ENCODE data around the gene ARHGAP23.
A peak's percentile ranks its signal among the peaks of the same experiment; 100 is the strongest.
"Not testable (repeated sequence)": the region's sequence is repeated elsewhere in the genome, so short reads cannot be mapped to it uniquely, and the experiment has no call there.

ARHGAP23 gene

DNA sequence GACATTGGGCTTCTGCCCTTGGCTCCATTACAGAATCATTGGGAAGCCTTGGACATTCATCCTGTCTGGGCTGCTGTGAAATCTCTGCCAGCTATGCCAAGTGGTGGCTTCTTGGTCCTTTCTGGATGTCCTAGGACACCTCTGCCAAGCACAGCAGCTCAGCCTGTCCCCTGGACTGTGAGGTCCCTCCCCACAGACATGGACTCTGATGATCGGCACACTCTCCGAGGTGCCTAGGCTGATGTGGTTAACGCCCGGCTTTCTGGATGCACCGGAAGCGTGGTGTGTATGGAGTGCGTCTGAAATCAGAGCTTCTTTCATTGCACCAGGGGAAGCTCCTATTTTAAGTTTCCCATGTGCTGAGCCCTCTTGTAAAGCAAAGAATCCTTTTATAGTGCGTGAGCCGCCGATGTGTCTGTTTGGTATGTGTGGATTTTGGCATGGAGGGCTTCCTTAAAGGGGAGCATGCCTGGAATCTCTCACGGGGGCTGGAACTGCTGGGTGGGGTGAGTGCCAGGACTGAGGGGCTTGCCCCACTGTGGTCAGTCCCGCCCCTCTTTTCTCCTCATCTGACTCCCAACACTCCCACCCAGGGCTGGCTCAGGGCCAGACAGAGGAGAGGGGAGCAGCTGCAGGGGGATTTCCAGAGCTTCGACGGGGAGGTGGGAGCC lies 7.0 kb upstream of the ARHGAP23 start:
- no peak for DNase-seq

DNA sequence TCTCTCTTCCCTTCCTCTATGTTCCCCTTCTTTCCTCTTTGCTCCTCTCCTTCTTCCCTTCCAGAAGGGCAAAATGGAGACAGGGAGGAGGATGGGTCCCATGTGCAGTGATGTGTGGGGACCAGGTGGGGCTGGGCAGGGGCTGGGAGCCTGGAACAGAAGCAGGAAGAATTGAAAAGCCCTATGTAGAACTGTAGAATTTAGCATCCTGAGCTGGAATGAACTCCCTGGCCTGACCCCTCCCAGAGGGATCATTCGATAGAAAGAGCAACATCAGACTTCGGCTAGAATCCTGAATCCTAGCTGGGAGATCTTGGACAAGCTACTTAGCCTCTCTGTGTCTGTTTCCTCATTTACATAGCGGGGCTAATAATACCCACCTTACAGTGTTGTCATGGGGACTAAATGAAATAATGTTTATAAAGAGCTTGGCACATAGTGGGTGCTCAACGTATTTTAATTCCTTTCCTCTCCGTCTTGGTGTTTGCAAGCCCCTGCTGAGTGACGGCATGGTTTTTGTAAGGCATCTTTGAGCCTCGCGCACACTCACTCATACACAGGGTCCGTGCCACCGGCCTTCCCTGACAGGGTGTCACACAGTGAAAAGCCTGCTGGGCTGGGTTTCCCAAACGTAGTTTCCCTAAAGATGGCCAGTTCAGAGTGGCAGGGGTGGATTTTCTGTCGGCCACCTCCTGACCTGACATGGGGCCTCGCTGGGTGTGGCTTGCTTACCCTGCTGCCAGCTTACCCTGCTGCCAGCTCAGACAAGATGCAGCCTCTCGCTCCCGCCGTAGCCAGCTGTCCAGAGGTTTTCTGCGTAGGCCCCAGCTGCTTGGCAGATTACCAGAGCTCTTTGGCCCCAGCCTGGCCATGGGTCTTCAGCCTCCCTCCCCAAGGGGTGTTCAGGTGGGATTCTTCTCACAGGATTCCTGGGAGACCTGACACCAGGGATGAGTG lies 6.1 kb upstream of the ARHGAP23 start:
- no peak for DNase-seq

- no peak for DNase-seq
Observed at GRCh38 chr17:38424297-38424972, 3.8 kb upstream of the ARHGAP23 start.

- DNase-seq: no peak
Observed at GRCh38 chr17:38425031-38425430, 3.2 kb upstream of the ARHGAP23 start.

DNA sequence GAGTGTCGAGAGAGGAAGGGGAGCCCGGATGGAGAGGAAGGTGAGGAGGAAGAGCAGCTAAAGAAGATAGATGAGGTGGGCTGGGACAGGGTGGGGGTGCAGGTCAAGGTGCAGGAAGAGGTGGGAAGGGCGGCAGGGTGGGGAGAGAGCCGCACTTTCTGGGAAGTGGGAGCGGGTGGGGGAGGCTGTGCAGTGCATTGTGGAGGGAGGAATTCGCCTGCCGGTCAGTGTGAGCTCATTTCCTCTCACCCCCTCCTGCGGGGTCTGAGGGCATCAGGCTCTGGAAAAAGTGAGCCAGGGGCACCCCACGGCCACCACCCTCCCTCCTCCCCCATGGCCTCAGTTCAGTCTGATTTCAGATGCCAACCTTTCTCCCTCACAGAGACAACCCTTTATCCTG lies 2.5 kb upstream of the ARHGAP23 start:
- no peak for DNase-seq

DNA sequence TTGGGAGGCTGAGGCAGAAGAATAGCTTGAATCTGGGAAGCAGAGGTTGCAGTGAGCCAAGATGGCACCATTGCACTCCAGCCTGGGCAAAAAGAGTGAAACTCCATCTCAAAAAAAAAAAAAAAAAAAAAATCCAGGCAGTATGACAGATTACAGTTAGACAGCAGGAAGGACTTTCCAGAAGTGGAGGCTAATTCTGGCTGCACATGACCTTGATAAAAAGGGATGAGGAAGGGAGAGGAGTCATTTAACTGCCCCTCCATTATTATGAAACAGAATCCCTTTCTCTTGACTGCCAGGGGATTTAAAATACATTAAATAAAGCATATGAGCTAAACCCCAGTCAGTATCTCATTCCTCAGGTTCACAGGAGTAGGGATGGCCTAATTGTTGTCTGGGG lies 1.8 kb upstream of the ARHGAP23 start:
- no peak for DNase-seq

- no peak for DNase-seq
Observed at GRCh38 chr17:38427160-38427949, 909 bp upstream of the ARHGAP23 start.

DNA sequence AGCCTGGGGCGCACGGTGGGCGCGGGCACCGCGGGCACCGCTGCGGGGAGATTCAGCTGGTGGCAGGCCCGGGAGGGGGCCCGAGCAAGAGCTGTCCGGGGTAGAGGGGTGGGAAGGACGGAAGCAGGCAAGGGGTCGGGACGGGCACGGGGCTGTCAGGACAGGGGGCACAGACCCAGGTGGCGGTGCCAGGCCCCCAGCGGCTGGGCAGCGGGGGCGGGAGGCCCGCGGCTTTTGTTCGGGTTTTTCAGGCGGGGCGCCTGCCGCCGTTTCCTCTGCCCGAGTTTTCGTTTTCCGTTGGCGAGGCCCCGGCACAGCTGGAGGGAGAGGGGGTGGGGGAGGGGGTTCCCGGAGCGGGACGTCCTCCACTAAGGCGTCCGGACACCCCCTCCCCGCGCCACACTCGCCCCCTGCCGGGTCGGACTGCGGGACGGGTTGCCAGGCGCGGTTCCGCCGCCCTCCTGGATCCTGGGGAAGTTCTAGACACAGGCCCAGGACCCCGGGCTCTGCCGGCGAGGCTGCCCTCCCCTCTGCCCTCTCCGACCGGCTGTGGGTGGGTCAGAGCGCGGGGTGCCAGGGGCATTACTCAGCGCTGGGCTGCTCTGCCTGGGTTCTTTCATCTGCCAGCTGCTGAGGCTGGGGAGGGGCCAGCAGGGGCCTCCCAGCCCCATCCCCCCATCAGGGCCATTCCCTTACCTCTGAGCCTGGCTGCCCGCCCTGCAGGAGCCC lies 543 bp downstream of the ARHGAP23 start:
- peak in 1 of 2 experiments; percentile 46 for DNase-seq

DNA sequence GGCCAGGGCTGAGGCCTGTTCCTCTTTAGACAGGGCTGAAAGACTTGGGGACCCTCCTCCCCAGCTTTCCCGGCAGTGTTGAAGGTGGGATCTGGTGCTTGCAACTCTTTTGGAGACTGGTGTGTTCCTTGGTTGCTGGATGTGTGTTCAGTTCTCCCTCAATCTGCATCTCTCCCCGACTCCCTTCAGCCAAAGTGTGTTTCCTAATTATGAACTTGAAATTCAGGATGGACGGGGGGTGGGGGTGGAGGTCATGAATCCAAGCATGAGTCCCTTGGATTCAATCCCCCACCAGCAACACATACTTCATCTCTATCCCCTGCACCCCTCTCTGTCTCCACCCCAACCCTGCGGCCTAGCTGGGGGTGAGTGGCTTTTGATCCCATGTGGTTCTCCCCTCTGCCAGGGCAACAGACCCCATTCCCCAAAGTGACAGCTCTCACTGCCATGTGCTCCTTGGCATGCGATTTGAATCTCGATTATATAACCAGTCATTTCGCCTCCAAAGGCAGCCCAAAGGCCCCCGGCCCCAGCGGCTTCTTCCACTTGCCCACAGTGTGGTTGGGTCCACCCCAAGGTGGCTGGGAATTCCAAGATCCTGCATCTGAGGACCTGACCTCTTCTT lies 1.3 kb downstream of the ARHGAP23 start:
- no peak for DNase-seq

- DNase-seq: no peak
Observed at GRCh38 chr17:38430316-38430715, 2.1 kb downstream of the ARHGAP23 start.

DNA sequence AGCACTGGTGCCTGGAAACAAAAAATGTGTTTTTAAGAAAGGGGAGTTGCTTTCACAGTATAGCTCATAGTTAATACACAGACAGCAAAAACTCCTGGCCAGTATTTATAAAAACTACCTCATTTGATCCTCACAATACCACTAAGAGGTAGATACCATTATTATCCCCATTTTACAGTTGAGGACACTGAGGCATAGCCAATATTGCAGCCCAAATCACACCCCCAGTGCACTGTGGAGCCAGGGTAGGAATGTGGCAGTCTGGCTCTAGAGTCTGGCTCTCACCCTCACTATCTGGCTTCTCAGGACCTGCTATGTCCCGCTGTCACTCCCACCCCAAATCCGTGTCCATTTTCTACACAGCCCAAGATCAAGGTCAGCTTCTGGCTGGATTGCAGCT lies 2.6 kb downstream of the ARHGAP23 start:
- DNase-seq: no peak

- DNase-seq: no peak
Observed at GRCh38 chr17:38431346-38432145, 3.3 kb downstream of the ARHGAP23 start.

- DNase-seq: no peak
Observed at GRCh38 chr17:38434178-38434665, 6.0 kb downstream of the ARHGAP23 start.

- DNase-seq: no peak
Observed at GRCh38 chr17:38435795-38436194, 7.5 kb downstream of the ARHGAP23 start.

DNA sequence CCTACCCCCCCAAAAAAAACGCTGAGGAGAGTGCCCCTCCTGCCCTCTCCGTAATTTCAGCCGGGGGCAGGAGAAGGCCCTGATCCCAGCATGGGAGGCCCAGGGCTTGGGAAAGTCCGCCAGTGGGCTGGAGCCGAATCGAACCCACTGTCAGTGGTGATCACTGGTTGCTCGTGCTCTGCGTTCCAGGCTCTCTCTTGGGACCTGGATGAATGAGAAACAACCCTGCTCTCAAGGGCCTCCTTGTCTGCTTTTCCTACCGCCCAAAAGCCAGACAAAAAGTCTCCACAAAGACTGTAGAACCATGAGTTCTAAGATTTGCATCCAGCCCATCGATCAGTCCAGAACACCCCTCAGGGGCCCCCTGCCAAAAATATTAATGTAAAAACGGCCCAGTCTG lies 8.1 kb downstream of the ARHGAP23 start:
- no peak for DNase-seq

DNA sequence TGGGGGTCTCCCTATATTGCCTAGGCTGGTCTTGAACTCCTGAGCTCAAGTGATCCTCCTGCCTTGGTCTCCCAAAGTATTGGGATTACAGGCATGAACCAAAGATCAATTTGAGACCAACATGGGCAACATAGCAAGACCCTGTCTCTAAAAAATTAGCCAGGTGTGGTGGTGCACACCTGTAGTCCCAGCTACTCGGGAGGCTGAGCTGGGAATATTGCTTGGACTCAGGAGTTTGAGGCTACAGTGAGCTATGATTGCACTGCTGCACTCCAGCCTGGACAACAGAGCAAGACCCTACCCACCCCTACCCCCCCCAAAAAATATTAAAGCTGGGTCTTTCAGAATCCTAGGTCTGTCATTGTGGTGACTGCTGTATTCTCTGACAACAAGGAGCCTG lies 9.0 kb downstream of the ARHGAP23 start:
- not testable (repeated sequence) for DNase-seq

GRCh38 chr17:38439436-38439835 lies 11.2 kb downstream of the ARHGAP23 start:
- no peak for DNase-seq

DNA sequence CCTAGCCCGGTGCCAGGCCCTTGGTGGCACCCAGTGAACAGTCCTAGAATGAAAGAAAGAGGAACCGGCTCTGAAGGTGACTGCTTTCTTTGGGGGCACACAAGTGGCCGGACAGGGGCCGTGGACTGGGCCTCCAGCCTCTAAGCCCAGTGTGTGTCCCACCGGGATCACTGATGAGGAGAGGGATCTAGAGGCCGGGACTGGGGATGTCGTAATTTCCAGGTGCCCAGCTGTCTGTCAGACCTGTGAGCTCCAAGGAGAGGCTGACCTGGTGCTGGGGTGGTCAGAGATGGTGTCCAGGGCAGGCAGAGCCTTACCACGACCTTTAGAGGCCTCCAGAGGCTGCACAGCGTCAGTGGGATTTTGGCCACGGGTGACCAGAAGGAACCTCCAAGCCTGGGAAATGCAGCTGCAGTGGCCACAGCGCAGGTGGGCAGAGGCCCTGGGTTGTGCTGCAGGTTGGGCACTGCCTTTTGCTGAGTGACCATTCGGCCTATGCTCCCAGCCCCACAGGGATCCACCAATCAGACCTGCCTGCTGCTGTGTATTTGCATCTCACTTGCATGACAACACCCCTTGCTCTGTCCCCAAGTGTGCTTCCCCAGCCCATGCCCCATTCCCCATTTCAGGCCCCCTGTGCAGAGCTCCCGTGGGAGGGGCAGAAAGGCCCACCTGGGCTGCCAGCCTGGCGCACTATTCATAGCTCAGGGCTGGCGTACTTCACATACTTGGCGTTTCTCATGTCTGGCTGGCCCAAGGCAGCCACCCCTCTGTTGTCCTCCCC lies 12.5 kb downstream of the ARHGAP23 start:
- no peak for DNase-seq

- DNase-seq: no peak
Observed at GRCh38 chr17:38441429-38442061, 13.3 kb downstream of the ARHGAP23 start.

Data from SW 1271 (cell line).